OCI-LY7 (cell line): ENCODE results near the gene LEPR. TPM values are rescaled to one million over a fixed set of nuclear protein-coding genes. Genes with fewer than 3 reads are reported as not detected.
"Not testable (repeated sequence)": the region's sequence is repeated elsewhere in the genome, so short reads cannot be mapped to it uniquely, and the experiment has no call there.

Experiments
- BruUV-seq: library from RNA; stranded (reverse); fragments of 400-500 nt; replicated peaks from 2 replicates; lab custom pipeline; 2021; lab: Mats Ljungman, UMichigan
- CTCF ChIA-PET: fragments of 300-600 bp; sonication (Branson Sonifier 250); formaldehyde crosslinking; loops from one replicate; lab custom pipeline; 2022; ENCODE audit warnings: antibody characterized with exemption; ENCODE audit not compliant: unreplicated experiment; lab: Charles Lee
- POLR2A ChIA-PET: fragments of 300-600 bp; sonication (Branson Sonifier 250); formaldehyde crosslinking; loops from one replicate; lab custom pipeline; 2022; ENCODE audit warnings: antibody characterized with exemption; lab: Charles Lee
- DNase-seq: peaks from one replicate; pipeline ENCODE4 v3.0.0-alpha.2; 2015; ENCODE audit warnings: low spot score
- H2AFZ ChIP-seq: fragments of 200-600 bp; sonication (generic), shearing (Covaris generic); 2 replicates; pipeline ENCODE4 v1.6.1; 2014; ENCODE audit warnings: mild to moderate bottlenecking, antibody characterized with exemption, low read length, moderate library complexity
- H3K27ac ChIP-seq: fragments of 200-600 bp; sonication (generic); 2 replicates; pipeline ENCODE4 v1.5.1; 2014; ENCODE audit warnings: mixed run types, low read depth, mild to moderate bottlenecking, moderate library complexity, low read length, inconsistent platforms; ENCODE audit not compliant: poor library complexity, severe bottlenecking
- H3K36me3 ChIP-seq: fragments of 200-600 bp; sonication (generic); 2 replicates; pipeline ENCODE4 v1.6.1; 2014; ENCODE audit warnings: mild to moderate bottlenecking, antibody characterized with exemption, low read length, moderate library complexity, mixed read lengths; ENCODE audit not compliant: insufficient read depth
- H3K4me1 ChIP-seq: fragments of 200-600 bp; sonication (generic); 2 replicates; pipeline ENCODE4 v1.5.1; 2014; ENCODE audit warnings: mild to moderate bottlenecking, low read length; ENCODE audit not compliant: insufficient read depth, poor library complexity, severe bottlenecking
- H3K4me2 ChIP-seq: fragments of 200-600 bp; sonication (generic); 2 replicates; pipeline ENCODE4 v1.6.1; 2014; ENCODE audit warnings: mild to moderate bottlenecking, low read length
- H3K4me3 ChIP-seq: fragments of 200-600 bp; sonication (generic); 2 replicates; pipeline ENCODE4 v1.5.1; 2014; ENCODE audit warnings: mild to moderate bottlenecking, low read depth, low read length; ENCODE audit not compliant: poor library complexity, severe bottlenecking
- H3K79me2 ChIP-seq: fragments of 200-600 bp; sonication (generic); 2 replicates; pipeline ENCODE4 v1.6.1; 2016; ENCODE audit warnings: low read depth, mild to moderate bottlenecking, low read length, moderate library complexity, mixed read lengths; ENCODE audit not compliant: insufficient read depth
- H3K9me2 ChIP-seq: fragments of 200-600 bp; sonication (generic); 2 replicates; pipeline ENCODE4 v1.6.1; 2016; ENCODE audit warnings: mild to moderate bottlenecking, low read length, mixed read lengths; ENCODE audit not compliant: insufficient read depth
- H3K9me3 ChIP-seq: fragments of 200-600 bp; sonication (generic); 2 replicates; pipeline ENCODE4 v1.6.1; 2014; ENCODE audit warnings: mild to moderate bottlenecking, mixed run types, low read length, mixed read lengths
- H4K20me1 ChIP-seq: fragments of 200-600 bp; sonication (generic); 2 replicates; pipeline ENCODE4 v1.6.1; 2014; ENCODE audit warnings: mild to moderate bottlenecking, antibody characterized with exemption, low read length, moderate library complexity, mixed read lengths; ENCODE audit not compliant: insufficient read depth
- EZH2phosphoT487 ChIP-seq: fragments of 200-600 bp; sonication (generic); IDR thresholded peaks from 2 replicates; pipeline ENCODE4 v1.6.1; 2018; ENCODE audit warnings: low read depth, borderline replicate concordance, mild to moderate bottlenecking, mixed run types, antibody characterized with exemption, low read length, moderate library complexity, mixed read lengths
- intact Hi-C: fragments of 100-400 bp; cut with micrococcal nuclease; formaldehyde crosslinking; loops from one replicate; pipeline ENCODE4 v1.10.0; 2022; ENCODE audit not compliant: unreplicated experiment
- total RNA-seq, 2 experiments: library from RNA; depleted of rRNA in 1 of 2; stranded (reverse); fragments of >200 nt in 1 of 2; shearing (Covaris generic) in 1 of 2; gene quantifications; 2 replicates each; pipeline ENCODE4 v1.2.3, GENCODE V29; 2014 to 2022
- TF ChIP-seq, protein P1 (sequence below): fragments of 200-600 bp; sonication (generic); conservative IDR thresholded peaks from 2 replicates; pipeline ENCODE4 v1.5.1; 2014; ENCODE audit warnings: mild to moderate bottlenecking, antibody characterized with exemption, low read length, moderate library complexity, mixed read lengths

The LEPR gene
- total RNA-seq, 2 experiments from 2014 or later, result 0.63 to 0.68 TPM

DNA sequence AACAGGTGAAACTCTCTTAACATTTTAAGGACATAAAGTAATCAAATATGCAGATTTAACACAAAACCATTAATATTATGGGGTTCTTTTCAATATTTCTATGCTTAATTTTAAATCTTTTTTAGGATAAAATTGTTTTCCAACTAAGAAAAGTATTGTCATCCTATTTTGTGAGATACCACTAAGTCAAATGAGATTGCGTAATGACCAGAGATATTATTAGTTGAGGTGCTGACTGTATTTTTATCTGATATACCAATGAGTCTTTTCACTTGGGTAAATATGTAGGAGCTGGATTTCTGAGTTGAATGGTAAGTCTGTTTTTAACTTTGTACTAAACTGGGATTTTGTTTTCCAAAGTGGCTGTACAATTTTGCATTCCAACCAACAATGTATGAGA lies 25.4 kb downstream of the LEPR start:
- DNase-seq, result no peak
- no TSS peak for BruUV-seq
- no peaks in the 10 kb centered on the region for H4K20me1 ChIP-seq
- no peaks in the 10 kb centered on the region for H3K9me2 ChIP-seq
- CTCF ChIA-PET, result no interaction called here
- no peaks in the 10 kb centered on the region for H3K9me3 ChIP-seq
- POLR2A ChIA-PET, result no interaction called here
- H3K36me3 ChIP-seq, result no peaks in the 10 kb centered on the region
- H3K4me2 ChIP-seq, result no peak overlapping the region
- intact Hi-C loops, result no loop called here
- no peak overlapping the region for H2AFZ ChIP-seq
- no peaks in the 10 kb centered on the region for H3K79me2 ChIP-seq
- TF ChIP-seq EZH2phosphoT487, result no peak
- TF ChIP-seq, protein P1, sequence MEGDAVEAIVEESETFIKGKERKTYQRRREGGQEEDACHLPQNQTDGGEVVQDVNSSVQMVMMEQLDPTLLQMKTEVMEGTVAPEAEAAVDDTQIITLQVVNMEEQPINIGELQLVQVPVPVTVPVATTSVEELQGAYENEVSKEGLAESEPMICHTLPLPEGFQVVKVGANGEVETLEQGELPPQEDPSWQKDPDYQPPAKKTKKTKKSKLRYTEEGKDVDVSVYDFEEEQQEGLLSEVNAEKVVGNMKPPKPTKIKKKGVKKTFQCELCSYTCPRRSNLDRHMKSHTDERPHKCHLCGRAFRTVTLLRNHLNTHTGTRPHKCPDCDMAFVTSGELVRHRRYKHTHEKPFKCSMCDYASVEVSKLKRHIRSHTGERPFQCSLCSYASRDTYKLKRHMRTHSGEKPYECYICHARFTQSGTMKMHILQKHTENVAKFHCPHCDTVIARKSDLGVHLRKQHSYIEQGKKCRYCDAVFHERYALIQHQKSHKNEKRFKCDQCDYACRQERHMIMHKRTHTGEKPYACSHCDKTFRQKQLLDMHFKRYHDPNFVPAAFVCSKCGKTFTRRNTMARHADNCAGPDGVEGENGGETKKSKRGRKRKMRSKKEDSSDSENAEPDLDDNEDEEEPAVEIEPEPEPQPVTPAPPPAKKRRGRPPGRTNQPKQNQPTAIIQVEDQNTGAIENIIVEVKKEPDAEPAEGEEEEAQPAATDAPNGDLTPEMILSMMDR, result no peak
- no peak overlapping the region for H3K4me3 ChIP-seq
- no peaks in the 10 kb centered on the region for H3K4me1 ChIP-seq
- no peak overlapping the region for H3K27ac ChIP-seq

DNA sequence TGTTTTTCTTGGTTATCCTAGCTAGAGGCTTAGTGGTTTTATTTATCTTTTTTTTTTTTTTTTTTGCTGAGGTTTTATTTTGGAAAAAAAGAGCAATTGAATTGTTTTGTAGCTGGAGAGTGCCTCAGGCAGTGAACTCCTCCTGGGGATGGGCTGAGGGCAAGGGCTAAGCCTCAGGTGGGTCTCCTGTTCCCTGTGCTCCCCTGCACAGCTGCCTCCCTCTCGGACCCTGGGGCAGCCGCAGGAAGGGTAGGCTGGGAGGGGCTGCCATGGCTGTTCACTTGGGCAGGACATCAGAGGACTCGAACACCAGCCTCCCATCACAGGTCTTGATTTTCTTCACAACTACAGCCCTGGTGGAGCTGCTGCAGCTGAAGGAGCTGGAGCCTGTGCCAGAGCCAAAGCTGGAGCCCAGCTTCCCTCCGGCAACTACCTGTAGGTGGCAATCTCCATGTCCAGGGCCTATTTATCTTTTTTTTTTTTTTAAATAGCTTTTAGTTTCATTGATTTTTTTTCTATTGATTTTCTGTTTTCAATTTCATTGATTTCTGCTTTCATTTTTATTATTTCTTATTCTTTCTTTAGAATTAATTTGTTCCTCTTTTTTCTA lies 28.9 kb downstream of the LEPR start:
- no peaks in the 10 kb centered on the region for H3K9me2 ChIP-seq
- H3K79me2 ChIP-seq, result no peaks in the 10 kb centered on the region
- no TSS peak for BruUV-seq
- no peaks in the 10 kb centered on the region for H4K20me1 ChIP-seq
- no peak overlapping the region for H3K4me3 ChIP-seq
- CTCF ChIA-PET, result no interaction called here
- H3K4me1 ChIP-seq, result no peaks in the 10 kb centered on the region
- H3K27ac ChIP-seq, result no peak overlapping the region
- no peak for TF ChIP-seq EZH2phosphoT487
- TF ChIP-seq, protein P1, result no peak
- no peaks in the 10 kb centered on the region for H3K36me3 ChIP-seq
- intact Hi-C loops, result no loop called here
- no peaks in the 10 kb centered on the region for H3K9me3 ChIP-seq
- no peak for DNase-seq
- no peak overlapping the region for H2AFZ ChIP-seq
- POLR2A ChIA-PET, result interaction anchor here (0.6 kb wide), 1 partner anchor 128 kb away, joined by 3 read pairs; no protein-coding TSS in a partner anchor
- no peak overlapping the region for H3K4me2 ChIP-seq

DNA sequence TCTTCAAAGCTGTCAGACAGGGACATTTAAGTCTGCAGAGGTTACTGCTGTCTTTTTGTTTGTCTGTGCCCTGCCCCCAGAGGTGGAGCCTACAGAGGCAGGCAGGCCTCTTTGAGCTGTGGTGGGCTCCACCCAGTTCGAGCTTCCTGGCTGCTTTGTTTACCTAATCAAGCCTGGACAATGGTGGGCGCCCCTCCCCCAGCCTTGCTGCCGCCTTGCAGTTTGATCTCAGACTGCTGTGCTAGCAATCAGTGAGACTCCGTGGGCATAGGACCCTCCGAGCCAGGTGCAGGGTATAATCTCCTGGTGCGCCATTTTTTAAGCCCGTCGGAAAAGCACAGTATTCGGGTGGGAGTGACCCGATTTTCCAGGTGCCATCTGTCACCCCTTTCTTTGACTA lies 35.2 kb downstream of the LEPR start:
- intact Hi-C loops, DNase-seq, H3K4me3 ChIP-seq, H2AFZ ChIP-seq, CTCF ChIA-PET, BruUV-seq, POLR2A ChIA-PET, H3K9me3 ChIP-seq, H3K79me2 ChIP-seq, H3K4me1 ChIP-seq, H4K20me1 ChIP-seq, H3K36me3 ChIP-seq, H3K4me2 ChIP-seq, H3K27ac ChIP-seq, H3K9me2 ChIP-seq: not testable (repeated sequence)
